NCI-H1436 (cell line): Measurements from ENCODE around the gene GRWD1.
"Not testable (repeated sequence)": the region's sequence is repeated elsewhere in the genome, so short reads cannot be mapped to it uniquely, and the experiment has no call there.

Experiments
- DNase-seq: peaks from one replicate; lab custom pipeline; 2025; lab: John Stamatoyannopoulos, UW

GRWD1 gene

GRCh38 chr19:48479686-48480085, 33.9 kb downstream of the GRWD1 start:
- no peak for DNase-seq

GRCh38 chr19:48480183-48480557, 34.4 kb downstream of the GRWD1 start:
- DNase-seq, result no peak

- no peak for DNase-seq
These were observed 35.0 kb downstream of the GRWD1 start for GRCh38 chr19:48480558-48481500.

GRCh38 chr19:48481846-48482639, 36.3 kb downstream of the GRWD1 start:
- peak; percentile 23 for DNase-seq

GRCh38 chr19:48483301-48483700, 37.5 kb downstream of the GRWD1 start:
- DNase-seq, result no peak

GRCh38 chr19:48484247-48484893, 38.6 kb downstream of the GRWD1 start:
- no peak for DNase-seq

- DNase-seq, result no peak
These were observed 39.3 kb downstream of the GRWD1 start for GRCh38 chr19:48484931-48485612.

GRCh38 chr19:48486706-48487105, 40.9 kb downstream of the GRWD1 start:
- not testable (repeated sequence) for DNase-seq

GRCh38 chr19:48487544-48487943, 41.8 kb downstream of the GRWD1 start:
- no peak for DNase-seq

- no peak for DNase-seq
These were observed 42.2 kb downstream of the GRWD1 start for GRCh38 chr19:48487948-48488347.

GRCh38 chr19:48488478-48488877, 42.7 kb downstream of the GRWD1 start:
- not testable (repeated sequence) for DNase-seq

- peak; percentile 58 for DNase-seq
These were observed 43.9 kb downstream of the GRWD1 start for GRCh38 chr19:48489608-48490216.

GRCh38 chr19:48490981-48491792, 45.4 kb downstream of the GRWD1 start:
- peak; percentile 82 for DNase-seq

GRCh38 chr19:48491793-48492123, 46.0 kb downstream of the GRWD1 start:
- no peak for DNase-seq

- DNase-seq, result peak; percentile 100
These were observed 47.3 kb downstream of the GRWD1 start for GRCh38 chr19:48492925-48493717.

- DNase-seq, result no peak
These were observed 48.1 kb downstream of the GRWD1 start for GRCh38 chr19:48493718-48494401.

GRCh38 chr19:48495396-48495795, 49.6 kb downstream of the GRWD1 start:
- DNase-seq, result no peak

GRCh38 chr19:48496959-48497727, 51.4 kb downstream of the GRWD1 start:
- no peak for DNase-seq
